GM20000 (cell line): ENCODE measurements around the gene PEMT.
"Not testable (repeated sequence)": the region's sequence is repeated elsewhere in the genome, so short reads cannot be mapped to it uniquely, and the experiment has no call there.

Experiments
- DNase-seq: peaks from one replicate; pipeline ENCODE4 v3.0.0; 2012; ENCODE audit warnings: low spot score
- TF ChIP-seq, protein P1 (sequence below): IDR thresholded peaks from 2 replicates; pipeline ENCODE4 v1.5.1; 2012; ENCODE audit warnings: mild to moderate bottlenecking, control low read depth; ENCODE audit errors: extremely low read depth, missing control alignments

The PEMT gene

GRCh38 chr17:17469358-17469757, 122.2 kb downstream of the PEMT start:
- no peak for DNase-seq
- TF ChIP-seq, protein P1, sequence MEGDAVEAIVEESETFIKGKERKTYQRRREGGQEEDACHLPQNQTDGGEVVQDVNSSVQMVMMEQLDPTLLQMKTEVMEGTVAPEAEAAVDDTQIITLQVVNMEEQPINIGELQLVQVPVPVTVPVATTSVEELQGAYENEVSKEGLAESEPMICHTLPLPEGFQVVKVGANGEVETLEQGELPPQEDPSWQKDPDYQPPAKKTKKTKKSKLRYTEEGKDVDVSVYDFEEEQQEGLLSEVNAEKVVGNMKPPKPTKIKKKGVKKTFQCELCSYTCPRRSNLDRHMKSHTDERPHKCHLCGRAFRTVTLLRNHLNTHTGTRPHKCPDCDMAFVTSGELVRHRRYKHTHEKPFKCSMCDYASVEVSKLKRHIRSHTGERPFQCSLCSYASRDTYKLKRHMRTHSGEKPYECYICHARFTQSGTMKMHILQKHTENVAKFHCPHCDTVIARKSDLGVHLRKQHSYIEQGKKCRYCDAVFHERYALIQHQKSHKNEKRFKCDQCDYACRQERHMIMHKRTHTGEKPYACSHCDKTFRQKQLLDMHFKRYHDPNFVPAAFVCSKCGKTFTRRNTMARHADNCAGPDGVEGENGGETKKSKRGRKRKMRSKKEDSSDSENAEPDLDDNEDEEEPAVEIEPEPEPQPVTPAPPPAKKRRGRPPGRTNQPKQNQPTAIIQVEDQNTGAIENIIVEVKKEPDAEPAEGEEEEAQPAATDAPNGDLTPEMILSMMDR, result no peak

DNA sequence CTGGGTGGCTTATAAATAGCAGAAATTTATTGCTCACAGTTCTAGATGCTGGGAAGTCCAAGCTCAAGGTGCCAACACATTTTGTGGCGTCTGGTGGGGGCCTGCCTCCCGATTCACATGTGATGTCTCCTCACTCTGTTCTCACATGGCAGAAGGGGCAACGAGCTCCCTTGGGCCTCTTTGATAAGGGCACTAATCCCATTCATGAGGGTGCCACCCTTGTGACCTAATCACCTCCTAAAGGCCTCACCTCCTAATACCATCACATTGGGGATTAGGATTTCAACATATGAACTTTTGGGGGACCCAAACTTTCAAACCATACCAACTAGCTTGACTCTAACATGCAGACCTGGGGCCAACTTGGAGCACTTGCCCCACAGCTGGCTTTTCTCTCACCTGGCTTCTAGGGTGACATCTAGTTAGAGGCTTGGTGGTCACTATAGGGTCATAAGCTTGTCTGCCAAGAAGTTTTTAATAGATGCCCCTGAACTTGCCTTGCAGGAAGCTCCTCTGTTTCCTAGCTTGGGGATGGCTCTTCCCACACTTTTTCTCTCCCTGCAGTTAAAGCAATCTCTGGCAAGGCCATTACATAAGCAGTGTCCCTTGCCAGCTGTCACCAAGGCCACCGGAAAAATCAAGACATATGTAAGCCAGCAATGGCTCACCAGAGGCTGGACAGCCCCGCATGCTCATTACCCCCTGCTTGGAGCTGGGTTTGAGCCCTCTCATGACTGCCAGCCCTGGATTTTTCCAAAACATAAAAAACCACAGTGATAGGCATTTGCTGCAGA, 123.1 kb downstream of the PEMT start:
- TF ChIP-seq, protein P1, result no peak
- no peak for DNase-seq

- TF ChIP-seq, protein P1, result no peak
- no peak for DNase-seq
These were observed 123.8 kb downstream of the PEMT start for GRCh38 chr17:17467720-17468119.

- TF ChIP-seq, protein P1, result no peak
- no peak for DNase-seq
These were observed 124.5 kb downstream of the PEMT start for GRCh38 chr17:17467016-17467415.

DNA sequence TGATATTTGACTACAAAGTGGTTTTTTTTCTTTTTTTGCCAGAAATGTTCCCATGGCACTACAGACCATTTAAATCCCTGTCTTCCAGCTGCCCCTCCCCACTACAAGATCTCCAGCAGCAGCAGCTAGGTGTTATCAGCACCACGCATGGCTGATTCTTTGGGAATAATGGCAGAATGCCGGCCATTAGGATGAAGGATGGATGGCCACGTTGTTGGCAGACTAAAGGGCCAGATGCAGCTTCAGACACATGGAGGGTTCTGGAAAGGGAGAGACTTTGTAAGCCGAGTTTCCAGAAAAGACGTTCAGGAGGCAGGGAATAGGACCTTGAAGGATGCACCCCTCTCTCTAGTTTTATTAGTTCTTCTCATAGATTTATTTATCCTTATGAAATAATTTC, 125.0 kb downstream of the PEMT start:
- DNase-seq, result no peak
- TF ChIP-seq, protein P1, result no peak

DNA sequence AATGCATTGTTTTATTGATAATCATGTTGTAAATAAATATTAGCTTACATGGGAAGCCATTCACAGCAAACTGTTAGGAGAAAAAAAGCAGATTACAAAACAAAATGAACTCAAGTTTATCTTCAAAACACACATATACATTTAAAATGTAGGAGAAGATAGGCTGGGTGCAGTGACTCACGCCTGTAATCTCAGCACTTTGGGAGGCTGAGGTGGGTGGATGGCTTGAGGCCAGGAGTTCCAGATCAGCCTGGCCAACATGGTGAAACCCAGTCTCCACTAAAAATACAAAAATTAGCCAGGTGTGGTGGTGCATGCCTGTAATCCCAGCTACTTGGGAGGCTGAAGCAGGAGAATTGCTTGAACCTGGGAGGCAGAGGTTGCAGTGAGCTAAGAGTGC, 125.6 kb downstream of the PEMT start:
- not testable (repeated sequence) for DNase-seq

DNA sequence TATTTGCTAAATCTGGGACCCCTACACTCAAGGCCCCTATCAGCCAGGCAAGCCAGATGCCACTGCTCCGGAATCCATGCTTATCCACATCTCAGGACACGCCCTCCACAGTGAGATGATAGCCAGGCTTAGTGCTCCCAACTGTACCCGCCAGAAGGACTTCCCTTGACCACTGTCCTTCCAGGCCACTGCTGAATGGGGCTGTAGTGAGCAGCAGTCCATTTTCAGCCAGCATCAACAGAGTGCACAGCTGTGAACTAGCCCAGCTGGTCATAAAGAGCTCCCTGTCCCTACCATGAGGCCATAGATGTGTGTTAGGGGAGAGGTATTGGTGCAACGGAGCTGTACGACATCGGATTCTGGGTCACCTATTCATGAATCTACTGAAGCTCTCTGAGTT, 127.7 kb downstream of the PEMT start:
- no peak for DNase-seq
- TF ChIP-seq, protein P1, result no peak
